Thoracic aorta endothelial cell (primary cell): Measurements from ENCODE around the gene CASTOR1. TPM values are rescaled to one million over a fixed set of nuclear protein-coding genes. Genes with fewer than 3 reads are reported as not detected.

ENCODE experiments used
- total RNA-seq: library from RNA; depleted of rRNA; stranded (reverse); fragments of >200 nt; gene quantifications from 2 replicates; pipeline ENCODE4 v1.2.3, GENCODE V29; 2012

The CASTOR1 gene
- total RNA-seq: 4.3 and 7.4 TPM in 2 replicates

GRCh38 chr22:30289141-30289979, at the start of gene CASTOR1:
TSS of gene CASTOR1 (minus strand) at chr22:30289505. CDS start at chr22:30289497, 8 bp downstream.

GRCh38 chr22:30326706-30327362, 37.5 kb upstream of the CASTOR1 start, which contains the start of gene TBC1D10A:
TSS of gene TBC1D10A (minus strand) at chr22:30326941. CDS start at chr22:30326881, 60 bp downstream.

GRCh38 chr22:30266445-30267381, 22.6 kb downstream of the CASTOR1 start, which contains the start of gene OSM:
TSS of gene OSM (minus strand) at chr22:30266851. CDS start at chr22:30266799, 52 bp downstream.

GRCh38 chr22:30245985-30246813, 43.1 kb downstream of the CASTOR1 start, which contains the start of gene LIF:
TSS of gene LIF (minus strand) at chr22:30246759. CDS start at chr22:30246695, 64 bp downstream.

Other genes starting within 250 kb of the CASTOR1 start
- not detected in 2 replicates for gene HORMAD2, start 209.0 kb downstream of the CASTOR1 start, total RNA-seq
- gene LIF, start 42.7 kb downstream of the CASTOR1 start, total RNA-seq: 0.27 and 0.86 TPM in 2 replicates
- gene OSM, start 22.7 kb downstream of the CASTOR1 start, total RNA-seq: not detected in 2 replicates
- 6.3 and 8.2 TPM in 2 replicates for gene TBC1D10A, start 37.4 kb upstream of the CASTOR1 start, total RNA-seq
- gene SF3A1, start 67.4 kb upstream of the CASTOR1 start, total RNA-seq: 40.0 and 62.1 TPM in 2 replicates
- gene CCDC157, start 67.5 kb upstream of the CASTOR1 start, total RNA-seq: 0.93 and 1.7 TPM in 2 replicates
- gene RNF215, start 97.9 kb upstream of the CASTOR1 start, total RNA-seq: 10.2 and 10.8 TPM in 2 replicates
- 37.0 and 38.5 TPM in 2 replicates for gene SEC14L2, start 107.5 kb upstream of the CASTOR1 start, total RNA-seq
- 30.1 and 40.9 TPM in 2 replicates for gene MTFP1, start 136.3 kb upstream of the CASTOR1 start, total RNA-seq
- not detected in 2 replicates for gene SEC14L3, start 182.5 kb upstream of the CASTOR1 start, total RNA-seq
- not detected in 2 replicates for gene SEC14L4, start 216.2 kb upstream of the CASTOR1 start, total RNA-seq